Vagina (tissue), 2 donors: ENCODE measurements around the gene FGF1. TPM values are rescaled to one million over a fixed set of nuclear protein-coding genes. Genes with fewer than 3 reads are reported as not detected.

ENCODE experiments used
- DNase-seq, 2 donors: peaks; one replicate each; pipeline ENCODE4 v3.0.0-alpha.2; 2017; ENCODE audit errors: extremely low spot score in 2 of 2
- H3K27ac ChIP-seq: fragments of 200-600 bp; sonication (generic); one replicate; pipeline ENCODE4 v1.5.1; 2019
- H3K27me3 ChIP-seq: fragments of 200-600 bp; sonication (generic); one replicate; pipeline ENCODE4 v1.5.1; 2019
- H3K36me3 ChIP-seq, 2 donors: fragments of 200-600 bp; sonication (generic); one replicate each; pipeline ENCODE4 v1.5.1; 2017 to 2019
- H3K4me1 ChIP-seq: fragments of 200-600 bp; sonication (generic); one replicate; pipeline ENCODE4 v1.5.1; 2019
- H3K4me3 ChIP-seq, 2 donors: fragments of 200-600 bp; sonication (generic); 1 replicate in 1 of 2; 2 replicates in 1 of 2; pipeline ENCODE4 v1.5.1; 2016 to 2019
- H3K9me3 ChIP-seq: fragments of 200-600 bp; sonication (generic); one replicate; pipeline ENCODE4 v1.5.1; 2019
- POLR2A ChIP-seq, 2 donors: fragments of 450-650 bp; IDR thresholded peaks; one replicate each; pipeline ENCODE4 v1.6.1; 2017; ENCODE audit warnings: antibody characterized with exemption in 2 of 2, mild to moderate bottlenecking in 2 of 2, moderate library complexity in 2 of 2
- POLR2AphosphoS5 ChIP-seq, 2 donors: sonication (generic); formaldehyde crosslinking; IDR thresholded peaks; one replicate each; pipeline ENCODE4 v1.9.0; 2017; ENCODE audit warnings: antibody characterized with exemption in 2 of 2, mild to moderate bottlenecking in 2 of 2, low read depth in 1 of 2; ENCODE audit not compliant: insufficient read depth in 1 of 2
- intact Hi-C: fragments of 100-400 bp; cut with DNase I; formaldehyde crosslinking; loops from one replicate; pipeline ENCODE4 v1.15.1; 2023
- total RNA-seq: library from RNA; depleted of rRNA; stranded (reverse); fragments of >200 nt; gene quantifications from one replicate; pipeline ENCODE4 v1.2.3, GENCODE V29; 2016
- TF ChIP-seq, protein P1 (sequence below), 3 experiments: fragments of 450-650 bp in 2 of 3; fragments of 200-600 bp in 1 of 3; sonication (generic) in 1 of 3; IDR thresholded peaks; one replicate each; pipeline ENCODE4 v1.5.1; 2017 to 2019; ENCODE audit warnings: antibody characterized with exemption in 3 of 3, mild to moderate bottlenecking in 2 of 3, moderate library complexity in 2 of 3

FGF1 gene
- total RNA-seq, 1 donor from 2014 or later = 2.0 TPM

- no peak overlapping the region for H3K27ac ChIP-seq
- H3K4me3 ChIP-seq = no peak overlapping the region
- peaks cover 20% of the 10 kb centered on the region for H3K4me1 ChIP-seq
- H3K27me3 ChIP-seq = no peaks in the 10 kb centered on the region
- H3K36me3 ChIP-seq = no peaks in the 10 kb centered on the region
- TF ChIP-seq POLR2AphosphoS5 (IDR thresholded peaks at IDR 0.05; ENCODE audit: insufficient read depth in 1 of 2, low read depth in 1 of 2) (no peak), POLR2A (IDR thresholded peaks at IDR 0.05) (no peak)
- TF ChIP-seq, protein P1, sequence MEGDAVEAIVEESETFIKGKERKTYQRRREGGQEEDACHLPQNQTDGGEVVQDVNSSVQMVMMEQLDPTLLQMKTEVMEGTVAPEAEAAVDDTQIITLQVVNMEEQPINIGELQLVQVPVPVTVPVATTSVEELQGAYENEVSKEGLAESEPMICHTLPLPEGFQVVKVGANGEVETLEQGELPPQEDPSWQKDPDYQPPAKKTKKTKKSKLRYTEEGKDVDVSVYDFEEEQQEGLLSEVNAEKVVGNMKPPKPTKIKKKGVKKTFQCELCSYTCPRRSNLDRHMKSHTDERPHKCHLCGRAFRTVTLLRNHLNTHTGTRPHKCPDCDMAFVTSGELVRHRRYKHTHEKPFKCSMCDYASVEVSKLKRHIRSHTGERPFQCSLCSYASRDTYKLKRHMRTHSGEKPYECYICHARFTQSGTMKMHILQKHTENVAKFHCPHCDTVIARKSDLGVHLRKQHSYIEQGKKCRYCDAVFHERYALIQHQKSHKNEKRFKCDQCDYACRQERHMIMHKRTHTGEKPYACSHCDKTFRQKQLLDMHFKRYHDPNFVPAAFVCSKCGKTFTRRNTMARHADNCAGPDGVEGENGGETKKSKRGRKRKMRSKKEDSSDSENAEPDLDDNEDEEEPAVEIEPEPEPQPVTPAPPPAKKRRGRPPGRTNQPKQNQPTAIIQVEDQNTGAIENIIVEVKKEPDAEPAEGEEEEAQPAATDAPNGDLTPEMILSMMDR (IDR thresholded peaks at IDR 0.05) = no peak
- H3K9me3 ChIP-seq = no peaks in the 10 kb centered on the region
- no peak for DNase-seq
- intact Hi-C loops = loop anchor here (10.0 kb wide), 1 partner anchor 369 kb away; no protein-coding TSS in a partner anchor
Observed at GRCh38 chr5:142544071-142544753, 141.7 kb downstream of the FGF1 start.

GRCh38 chr5:142542906-142543305 lies 143.0 kb downstream of the FGF1 start:
- TF ChIP-seq POLR2A (IDR thresholded peaks at IDR 0.05) (no peak), POLR2AphosphoS5 (IDR thresholded peaks at IDR 0.05; ENCODE audit: insufficient read depth in 1 of 2, low read depth in 1 of 2) (peak in 1 of 2 donors; percentile 38)
- TF ChIP-seq, protein P1 (IDR thresholded peaks at IDR 0.05) = peak in 1 of 3 experiments; percentile 5
- Histone ChIP-seq H3K9me3 (no peaks in the 10 kb centered on the region), H3K4me1 (peaks cover 20% of the 10 kb centered on the region), H3K4me3 (no peak overlapping the region), H3K36me3 (no peaks in the 10 kb centered on the region), H3K27me3 (no peaks in the 10 kb centered on the region), H3K27ac (no peak overlapping the region)
- DNase-seq = no peak
- intact Hi-C loops = loop anchor here (10.0 kb wide), 1 partner anchor 368 kb away; no protein-coding TSS in a partner anchor

Other genes starting within 250 kb of the FGF1 start
- 42.5 TPM for gene ARHGAP26, start 84.3 kb upstream of the FGF1 start, total RNA-seq